ENCODE measurements around the gene DPH2. TPM values are rescaled to one million over a fixed set of nuclear protein-coding genes. Genes with fewer than 3 reads are reported as not detected.

The DPH2 gene
- total RNA-seq, 4 donors from 2014 or later, result 13.1 to 29.4 (median 17.1) TPM

DNA sequence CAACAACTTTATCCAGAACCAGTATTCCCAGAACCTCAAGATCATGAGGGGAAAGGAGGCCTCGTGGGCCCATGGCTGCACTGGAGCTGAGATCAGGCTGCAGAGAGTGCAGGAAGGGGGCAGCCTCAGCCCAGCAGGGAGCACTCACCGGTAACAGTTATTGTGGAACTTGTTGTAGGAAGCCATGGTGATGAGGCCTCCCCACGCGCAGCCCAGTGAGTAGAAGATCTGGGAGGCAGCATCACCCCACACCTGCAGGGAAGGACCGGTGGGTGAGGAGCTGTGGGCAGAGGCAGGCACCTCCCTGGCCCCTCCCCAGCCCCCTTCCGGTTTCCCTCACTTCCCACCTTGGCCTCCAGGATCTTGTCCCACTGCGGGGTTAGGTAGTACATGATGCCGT is 32.4 kb downstream of the DPH2 start:
- 82% methylated on average over 8 of the region's 8 CpGs; no CpG with 5 or more reads in 1 of the 2 donors for WGBS, 2 donors (ENCODE audit: low coverage in 1 of 2)
- Histone ChIP-seq H3K27ac (no peak overlapping the region), H3K4me1 (peaks cover 0 to 8% (median 4%) of the 10 kb centered on the region in 4 donors), H3K36me3 (no peaks in the 10 kb centered on the region), H3K9me3 (no peaks in the 10 kb centered on the region), H3K27me3 (no peaks in the 10 kb centered on the region), H3K4me3 (no peak overlapping the region)
- intact Hi-C loops (cut with DNase I; ENCODE audit: low total_unique reads), result loop anchor here (5.0 kb wide), 1 partner anchor 35 kb away; no protein-coding TSS in a partner anchor
- no peak for DNase-seq
- in situ Hi-C loops (cut with MboI; ENCODE audit: low pct_ligation_motif_present in 1 of 4, low pct_unique_long_range_greater_than_20kb in 1 of 4, low sequenced_read_pairs in 3 of 4), result no loop called here
- TF ChIP-seq POLR2A (IDR thresholded peaks at IDR 0.05), result no peak

DNA sequence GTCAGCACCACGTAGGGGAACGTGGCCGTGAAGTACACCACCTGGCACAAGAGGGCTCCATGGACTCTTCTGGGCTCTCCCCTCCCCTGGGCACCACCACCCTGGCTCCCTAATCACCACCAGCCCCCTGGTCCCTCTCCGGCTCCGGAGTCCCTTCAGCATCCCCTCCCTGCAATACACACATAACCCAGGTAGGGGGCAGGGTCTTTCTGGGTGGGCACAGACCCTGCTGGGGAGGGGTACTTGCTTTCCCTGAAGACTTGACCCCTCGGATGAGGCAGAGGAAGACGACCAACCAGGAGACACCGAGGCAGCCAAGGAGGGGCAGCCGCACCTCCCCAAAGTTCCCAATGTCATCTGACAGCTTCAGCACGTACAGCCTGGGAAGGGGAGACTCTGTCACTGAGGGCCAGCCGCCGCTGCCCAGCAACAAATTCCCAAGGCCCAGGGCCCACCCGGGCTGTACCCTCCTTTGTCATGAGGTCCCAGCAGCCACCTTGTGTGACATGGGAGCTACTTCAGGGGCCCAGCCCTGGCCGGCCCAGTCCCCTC is 32.9 kb downstream of the DPH2 start:
- in situ Hi-C loops (cut with MboI; ENCODE audit: low pct_ligation_motif_present in 1 of 4, low pct_unique_long_range_greater_than_20kb in 1 of 4, low sequenced_read_pairs in 3 of 4) (no loop called here), intact Hi-C loops (cut with DNase I; ENCODE audit: low total_unique reads) (loop anchor here (5.0 kb wide), 1 partner anchor 35 kb away; no protein-coding TSS in a partner anchor)
- no peak for DNase-seq
- 85% methylated on average over 14 of the region's 14 CpGs; no CpG with 5 or more reads in 1 of the 2 donors for WGBS, 2 donors (ENCODE audit: low coverage in 1 of 2)
- TF ChIP-seq EP300 (IDR thresholded peaks at IDR 0.05; ENCODE audit: low read depth) (no peak), POLR2A (IDR thresholded peaks at IDR 0.05) (no peak), POLR2AphosphoS5 (IDR thresholded peaks at IDR 0.05) (no peak)
- TF ChIP-seq, protein P1, sequence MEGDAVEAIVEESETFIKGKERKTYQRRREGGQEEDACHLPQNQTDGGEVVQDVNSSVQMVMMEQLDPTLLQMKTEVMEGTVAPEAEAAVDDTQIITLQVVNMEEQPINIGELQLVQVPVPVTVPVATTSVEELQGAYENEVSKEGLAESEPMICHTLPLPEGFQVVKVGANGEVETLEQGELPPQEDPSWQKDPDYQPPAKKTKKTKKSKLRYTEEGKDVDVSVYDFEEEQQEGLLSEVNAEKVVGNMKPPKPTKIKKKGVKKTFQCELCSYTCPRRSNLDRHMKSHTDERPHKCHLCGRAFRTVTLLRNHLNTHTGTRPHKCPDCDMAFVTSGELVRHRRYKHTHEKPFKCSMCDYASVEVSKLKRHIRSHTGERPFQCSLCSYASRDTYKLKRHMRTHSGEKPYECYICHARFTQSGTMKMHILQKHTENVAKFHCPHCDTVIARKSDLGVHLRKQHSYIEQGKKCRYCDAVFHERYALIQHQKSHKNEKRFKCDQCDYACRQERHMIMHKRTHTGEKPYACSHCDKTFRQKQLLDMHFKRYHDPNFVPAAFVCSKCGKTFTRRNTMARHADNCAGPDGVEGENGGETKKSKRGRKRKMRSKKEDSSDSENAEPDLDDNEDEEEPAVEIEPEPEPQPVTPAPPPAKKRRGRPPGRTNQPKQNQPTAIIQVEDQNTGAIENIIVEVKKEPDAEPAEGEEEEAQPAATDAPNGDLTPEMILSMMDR (IDR thresholded peaks at IDR 0.05), result no peak
- peaks cover 0 to 5% (median 2%) of the 10 kb centered on the region in 4 donors for H3K4me1 ChIP-seq
- no peaks in the 10 kb centered on the region for H3K27me3 ChIP-seq
- H3K36me3 ChIP-seq, result no peaks in the 10 kb centered on the region
- no peaks in the 10 kb centered on the region for H3K9me3 ChIP-seq
- H3K27ac ChIP-seq, result no peak overlapping the region
- no peak overlapping the region for H3K4me3 ChIP-seq

DNA sequence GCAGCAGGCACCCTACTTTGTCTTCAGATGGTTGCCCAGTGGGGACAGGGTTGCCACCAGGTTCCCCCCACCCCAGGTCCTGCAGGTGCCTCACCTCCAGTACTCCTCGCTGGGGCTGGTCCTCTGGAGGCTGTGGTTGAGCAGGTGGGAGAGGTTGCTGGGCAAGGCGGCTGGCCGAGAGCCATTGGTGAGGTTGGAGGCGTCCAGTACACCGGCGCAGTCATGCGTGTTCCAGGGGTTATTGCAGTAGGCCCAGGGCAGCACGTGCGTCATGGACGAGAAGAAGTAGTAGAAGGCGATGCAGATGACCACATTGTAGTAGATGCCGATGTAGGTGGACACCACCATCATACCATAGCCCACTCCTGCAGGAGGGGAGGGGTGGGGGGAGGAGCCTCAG is 38.4 kb downstream of the DPH2 start:
- no peak for DNase-seq
- H3K4me1 ChIP-seq, result peaks cover 0 to 28% (median 10%) of the 10 kb centered on the region in 4 donors
- in situ Hi-C loops (cut with MboI; ENCODE audit: low pct_ligation_motif_present in 1 of 4, low pct_unique_long_range_greater_than_20kb in 1 of 4, low sequenced_read_pairs in 3 of 4), result loop anchor here in 1 of 4 donors (5.0 kb wide), 1 partner anchor 34 kb away; no protein-coding TSS in a partner anchor
- 96 to 98% methylated on average over 7 to 12 of the region's 12 CpGs for WGBS, 2 donors (ENCODE audit: low coverage in 1 of 2)
- H3K27ac ChIP-seq, result no peak overlapping the region
- no peak for TF ChIP-seq EP300 (IDR thresholded peaks at IDR 0.05; ENCODE audit: low read depth)
- TF ChIP-seq POLR2A (IDR thresholded peaks at IDR 0.05), result no peak
- TF ChIP-seq, protein P1 (IDR thresholded peaks at IDR 0.05), result no peak
- no peak for TF ChIP-seq POLR2AphosphoS5 (IDR thresholded peaks at IDR 0.05)
- no peaks in the 10 kb centered on the region for H3K36me3 ChIP-seq
- no peaks in the 10 kb centered on the region for H3K27me3 ChIP-seq
- intact Hi-C loops (cut with DNase I; ENCODE audit: low total_unique reads), result loop anchor here (5.0 kb wide), 1 partner anchor 39 kb away; no protein-coding TSS in a partner anchor
- no peak overlapping the region for H3K4me3 ChIP-seq
- H3K9me3 ChIP-seq, result no peaks in the 10 kb centered on the region

DNA sequence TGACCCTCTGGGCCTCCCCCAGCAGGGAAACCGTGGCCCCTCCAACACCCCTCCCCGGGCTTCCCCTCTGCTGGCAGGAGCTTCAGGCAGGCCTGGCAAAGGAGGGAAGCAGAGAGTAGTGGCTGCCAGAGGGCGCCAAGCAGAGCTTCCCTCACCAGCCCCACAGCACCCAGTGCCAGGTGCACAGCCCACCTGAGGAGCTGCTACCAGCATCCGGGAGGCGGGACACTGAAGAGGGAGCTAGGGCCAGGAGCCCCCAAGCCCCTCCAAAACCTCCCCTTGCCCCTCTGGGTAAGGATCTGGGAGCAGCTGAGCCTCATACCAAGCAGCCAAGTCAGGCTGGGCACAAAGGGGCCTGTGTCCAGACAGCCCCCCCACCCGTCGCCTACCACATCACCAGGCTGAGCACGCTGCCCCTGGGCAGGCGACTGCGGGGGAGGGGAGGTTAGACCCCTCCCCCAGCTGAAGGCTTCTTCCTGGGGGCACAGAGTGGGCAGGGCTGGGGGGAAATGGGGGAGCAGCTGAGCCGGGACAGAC is 41.2 kb downstream of the DPH2 start:
- in situ Hi-C loops (cut with MboI; ENCODE audit: low pct_ligation_motif_present in 1 of 4, low pct_unique_long_range_greater_than_20kb in 1 of 4, low sequenced_read_pairs in 3 of 4), result no loop called here

More for the DNA sequence above, 41.2 kb downstream of the DPH2 start:
- intact Hi-C loops (cut with DNase I; ENCODE audit: low total_unique reads), result no loop called here
- Histone ChIP-seq H3K4me1 (peaks cover 7 to 47% (median 29%) of the 10 kb centered on the region in 4 donors), H3K36me3 (no peaks in the 10 kb centered on the region), H3K27me3 (no peaks in the 10 kb centered on the region), H3K4me3 (no peak overlapping the region), H3K27ac (no peak overlapping the region), H3K9me3 (no peaks in the 10 kb centered on the region)
- 84% methylated on average over 11 of the region's 11 CpGs; no CpG with 5 or more reads in 1 of the 2 donors for WGBS, 2 donors (ENCODE audit: low coverage in 1 of 2)
- TF ChIP-seq EP300 (IDR thresholded peaks at IDR 0.05; ENCODE audit: low read depth), result no peak
- TF ChIP-seq POLR2A (IDR thresholded peaks at IDR 0.05), result no peak
- no peak for TF ChIP-seq POLR2AphosphoS5 (IDR thresholded peaks at IDR 0.05)
- TF ChIP-seq, protein P1 (IDR thresholded peaks at IDR 0.05), result no peak
- no peak for DNase-seq

All from transverse colon (tissue), 4 donors.